GM19467 (cell line): ENCODE data around the gene TRPM2.

Source experiments
- ATAC-seq: cut with Tn5 transposase; IDR thresholded peaks from one replicate; pipeline ENCODE4 v1.9.1; 2021; ENCODE audit warnings: mild to moderate bottlenecking, moderate library complexity; ENCODE audit not compliant: unreplicated experiment

TRPM2 gene

DNA sequence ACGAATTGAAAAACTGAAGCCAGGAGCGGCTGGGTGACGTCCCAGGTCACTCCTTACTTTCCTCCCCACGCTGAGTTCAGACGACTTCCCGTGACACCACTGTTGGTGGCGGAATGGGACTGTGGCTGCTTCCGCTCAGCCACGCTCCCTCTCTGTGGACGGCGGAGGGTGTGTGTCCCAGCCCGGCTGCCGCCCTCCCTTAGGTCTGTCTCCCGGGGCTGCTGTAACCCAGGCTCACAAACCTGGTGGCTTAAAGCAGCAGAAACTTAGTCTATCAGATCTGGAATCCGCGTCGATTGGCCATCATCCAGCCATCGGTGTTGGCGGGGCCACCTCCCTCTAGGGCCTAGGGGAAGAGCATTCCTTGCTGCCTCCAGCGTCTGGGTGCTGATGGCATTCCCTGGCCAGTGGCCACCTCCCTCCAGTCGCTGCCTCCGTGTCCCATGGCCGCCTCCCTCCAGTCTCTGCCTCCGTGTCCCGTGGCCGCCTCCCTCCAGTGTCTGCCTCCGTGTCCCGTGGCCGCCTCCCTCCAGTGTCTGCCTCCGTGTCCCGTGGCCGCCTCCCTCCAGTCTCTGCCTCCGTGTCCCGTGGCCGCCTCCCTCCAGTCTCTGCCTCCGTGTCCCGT, 17.5 kb downstream of the TRPM2 start:
- ATAC-seq = no peak

GRCh38 chr21:44371596-44371995, 18.2 kb downstream of the TRPM2 start:
- no peak for ATAC-seq

DNA sequence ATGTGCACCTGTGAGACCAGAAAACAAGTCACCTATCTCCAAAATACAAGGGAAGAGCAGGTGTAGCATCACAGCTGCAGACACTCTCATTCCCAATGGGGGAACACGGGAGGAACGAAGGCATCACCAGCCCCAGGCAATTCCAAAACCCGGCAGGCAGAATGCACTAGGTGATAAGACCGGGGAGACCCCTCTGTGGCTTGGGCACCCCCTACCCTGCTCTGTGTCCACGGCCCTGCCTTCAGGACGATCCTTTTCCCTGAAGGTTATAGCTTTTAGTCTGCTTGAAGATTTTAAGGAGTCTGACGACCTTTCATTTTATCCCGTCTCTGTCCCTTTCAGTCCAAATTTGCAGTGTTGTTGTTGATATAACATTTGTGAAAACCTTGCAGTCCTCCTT, 19.2 kb downstream of the TRPM2 start:
- ATAC-seq = no peak

- ATAC-seq = no peak
Measured at GRCh38 chr21:44374601-44375280, 21.3 kb downstream of the TRPM2 start.

DNA sequence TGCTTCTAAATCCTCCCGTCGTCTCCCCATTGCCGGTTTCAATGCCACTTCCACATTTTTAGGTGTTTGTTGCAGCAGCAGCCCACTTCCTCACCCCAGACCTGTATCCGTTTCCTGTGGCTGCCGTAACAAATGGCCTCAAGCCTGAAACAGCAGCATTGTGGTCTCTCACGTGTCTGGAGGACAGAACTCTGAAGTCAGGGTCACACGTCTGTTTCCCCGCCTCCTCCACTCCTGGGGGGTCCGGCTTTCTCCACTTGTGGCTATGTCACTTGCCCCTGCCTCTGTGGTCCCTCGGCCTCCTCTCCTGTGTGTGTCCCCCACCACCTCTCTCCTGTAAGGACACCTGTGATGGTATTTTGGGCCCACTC, 21.8 kb downstream of the TRPM2 start:
- no peak for ATAC-seq

DNA sequence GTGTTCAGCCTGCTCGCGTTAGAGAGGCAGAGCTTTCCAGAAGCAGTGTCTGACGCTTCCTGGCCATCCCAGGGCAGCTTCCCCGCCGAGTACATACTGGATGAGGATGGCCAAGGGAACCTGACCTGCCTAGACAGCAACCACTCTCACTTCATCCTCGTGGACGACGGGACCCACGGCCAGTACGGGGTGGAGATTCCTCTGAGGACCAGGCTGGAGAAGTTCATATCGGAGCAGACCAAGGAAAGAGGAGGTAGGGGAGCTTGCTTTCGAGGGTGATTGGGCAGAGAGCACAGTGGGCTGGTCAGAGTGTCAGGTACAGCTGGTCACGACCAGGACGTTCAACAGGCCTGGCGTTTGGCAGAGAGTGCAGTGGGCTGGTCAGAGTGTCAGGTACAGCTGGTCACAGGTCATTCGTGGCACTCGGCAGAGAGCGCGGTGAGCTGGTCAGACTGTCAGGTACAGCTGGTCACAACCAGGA, 22.4 kb downstream of the TRPM2 start:
- ATAC-seq = no peak

GRCh38 chr21:44376606-44377005, 23.2 kb downstream of the TRPM2 start:
- no peak for ATAC-seq

DNA sequence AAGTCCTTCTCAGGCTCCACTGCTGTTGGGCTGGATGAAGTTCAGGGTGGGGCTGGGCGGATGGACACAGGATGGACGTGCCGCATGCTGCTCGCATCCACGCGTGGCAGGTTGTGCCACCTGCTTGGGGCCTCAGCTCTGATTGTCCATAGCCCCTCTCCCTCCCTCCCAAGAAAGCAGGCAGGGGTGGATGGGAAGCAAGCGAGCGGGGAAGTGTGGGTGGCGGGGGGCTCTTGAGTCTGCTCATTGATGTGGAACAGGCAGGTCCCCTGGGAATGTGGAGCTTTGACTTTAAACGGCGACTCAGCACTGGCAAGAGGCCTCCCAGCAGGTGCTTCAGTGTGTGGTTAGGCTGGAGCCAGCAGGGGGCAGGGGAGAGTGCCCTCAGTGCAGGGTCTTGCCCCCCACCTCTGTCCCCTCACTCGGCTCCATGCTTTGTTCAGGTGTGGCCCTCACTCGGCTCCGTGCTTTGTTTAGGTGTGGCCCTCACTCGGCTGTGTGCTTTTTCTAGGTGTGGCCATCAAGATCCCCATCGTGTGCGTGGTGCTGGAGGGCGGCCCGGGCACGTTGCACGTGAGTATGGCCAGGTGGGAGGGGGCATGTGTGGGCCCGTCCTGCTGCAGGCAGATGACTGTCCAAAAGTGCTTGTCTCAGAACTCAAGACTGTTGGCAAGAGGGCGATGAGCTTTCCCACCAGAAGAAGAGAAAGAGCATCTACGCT, 23.9 kb downstream of the TRPM2 start:
- no peak for ATAC-seq

DNA sequence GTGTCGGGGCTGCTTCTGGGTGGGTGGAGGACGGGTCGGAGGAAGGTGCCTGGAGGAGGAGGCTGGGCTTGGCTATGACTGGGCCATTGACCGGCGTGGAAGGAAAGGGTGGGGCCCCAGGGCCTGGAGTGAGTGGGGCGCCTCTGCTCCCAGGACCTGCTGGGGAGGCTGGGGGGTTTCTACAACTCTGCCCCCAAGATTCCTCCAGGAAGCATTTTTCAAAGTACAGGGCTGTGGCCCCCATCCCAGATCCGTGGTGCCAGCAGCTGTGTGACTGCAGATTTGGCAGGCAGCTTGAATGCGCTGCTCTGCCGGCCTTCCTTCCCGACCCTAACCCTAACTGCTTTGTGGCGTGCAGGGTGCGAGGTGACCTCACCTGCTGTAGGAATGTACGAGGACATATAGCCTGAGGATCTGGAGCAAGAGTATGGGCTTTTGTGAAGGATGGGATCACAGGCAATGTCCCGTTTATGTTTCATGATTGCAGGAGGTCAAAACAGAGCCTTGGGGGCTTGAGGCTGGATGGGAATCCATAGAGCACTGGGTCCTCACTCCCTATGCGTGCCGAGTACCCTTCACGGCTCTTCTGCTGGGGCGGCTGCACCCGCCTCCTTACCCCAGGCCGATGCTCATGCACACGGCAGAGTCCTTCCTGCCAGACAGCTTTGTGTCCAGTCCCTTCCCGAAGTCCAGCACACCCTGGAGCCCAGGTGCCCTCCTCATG, 24.7 kb downstream of the TRPM2 start:
- ATAC-seq = no peak

GRCh38 chr21:44378646-44379514, 25.5 kb downstream of the TRPM2 start:
- ATAC-seq = no peak

GRCh38 chr21:44379515-44379848, 26.1 kb downstream of the TRPM2 start:
- no peak for ATAC-seq

DNA sequence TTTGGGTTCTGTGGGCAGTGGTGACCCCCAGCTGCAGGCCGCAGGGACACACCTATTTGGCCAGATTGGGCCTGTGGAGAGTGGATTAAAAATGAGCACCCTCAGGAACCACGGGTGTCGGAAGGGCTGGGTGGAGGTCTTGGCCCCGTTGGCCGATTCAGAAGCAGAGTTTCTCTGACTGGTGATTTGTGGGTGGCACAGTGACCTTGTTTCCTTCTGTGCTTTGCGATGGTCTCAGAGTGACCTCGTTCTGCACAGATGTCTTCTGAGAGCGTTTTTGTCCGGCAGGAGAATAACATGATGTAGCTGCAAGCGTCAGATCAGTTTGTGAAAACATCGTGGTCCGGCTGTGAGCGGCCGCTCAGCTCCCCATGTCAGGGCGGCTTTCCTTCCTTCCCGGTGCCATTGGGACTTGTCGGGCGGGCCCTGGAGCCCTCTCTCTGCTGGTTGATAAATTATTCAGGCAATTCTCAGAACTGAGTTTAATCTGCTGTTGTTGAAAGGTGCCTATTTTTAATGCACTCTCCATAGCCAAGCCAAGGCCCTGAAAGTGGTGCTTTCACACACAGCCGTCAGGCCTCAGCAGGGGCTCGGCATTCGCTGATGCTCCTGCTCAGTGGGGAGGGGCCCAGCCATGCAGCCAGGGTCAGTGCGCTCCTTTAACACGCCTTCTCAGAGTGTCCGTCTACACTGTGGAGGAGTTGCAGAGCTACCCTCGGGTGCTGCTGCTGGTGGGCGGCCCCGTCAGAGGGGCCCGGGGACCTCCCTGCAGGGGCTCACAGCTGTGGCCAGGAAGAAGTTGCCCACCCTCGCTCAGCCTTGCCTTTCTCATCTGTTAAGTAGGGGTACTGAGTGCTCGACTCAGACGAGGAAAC, 26.8 kb downstream of the TRPM2 start:
- ATAC-seq = no peak

DNA sequence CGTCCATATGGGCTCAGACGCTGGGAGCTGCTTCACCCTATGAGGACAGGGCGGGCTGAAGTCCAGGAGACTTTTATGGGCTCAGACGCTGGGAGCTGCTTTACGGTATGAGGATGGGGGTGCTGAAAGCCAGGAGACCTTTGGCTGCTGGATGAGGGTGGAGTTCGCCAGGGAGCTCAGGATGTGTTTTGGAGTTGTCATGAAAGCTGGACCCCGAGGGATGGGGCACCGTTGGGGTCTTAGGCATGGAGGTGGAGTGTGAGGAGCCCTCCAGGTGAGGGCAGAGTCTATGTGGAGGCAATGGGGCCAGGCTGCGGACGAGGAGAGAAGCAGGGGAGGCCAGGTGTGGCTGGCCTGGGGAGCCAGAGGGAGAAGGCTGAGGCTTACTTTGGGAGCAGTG, 27.5 kb downstream of the TRPM2 start:
- no peak for ATAC-seq

DNA sequence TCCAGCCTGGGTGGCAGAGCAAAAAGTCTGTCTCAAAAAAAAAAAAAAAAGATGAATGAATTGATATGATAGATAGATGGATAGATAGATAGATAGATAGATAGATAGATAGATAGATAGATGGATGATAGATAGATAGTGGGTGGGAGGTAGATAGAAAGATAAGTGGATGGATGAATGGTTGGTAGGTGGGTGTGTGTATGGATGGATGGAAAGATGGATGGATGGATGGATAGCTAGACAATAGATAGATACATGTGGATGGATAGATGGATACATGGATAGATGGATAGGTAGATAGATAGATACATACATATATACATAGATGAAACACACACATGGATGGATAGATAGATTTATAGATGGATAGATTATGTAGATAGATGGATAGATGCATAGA, 28.5 kb downstream of the TRPM2 start:
- ATAC-seq = no peak

GRCh38 chr21:44382536-44382935, 29.1 kb downstream of the TRPM2 start:
- no peak for ATAC-seq

DNA sequence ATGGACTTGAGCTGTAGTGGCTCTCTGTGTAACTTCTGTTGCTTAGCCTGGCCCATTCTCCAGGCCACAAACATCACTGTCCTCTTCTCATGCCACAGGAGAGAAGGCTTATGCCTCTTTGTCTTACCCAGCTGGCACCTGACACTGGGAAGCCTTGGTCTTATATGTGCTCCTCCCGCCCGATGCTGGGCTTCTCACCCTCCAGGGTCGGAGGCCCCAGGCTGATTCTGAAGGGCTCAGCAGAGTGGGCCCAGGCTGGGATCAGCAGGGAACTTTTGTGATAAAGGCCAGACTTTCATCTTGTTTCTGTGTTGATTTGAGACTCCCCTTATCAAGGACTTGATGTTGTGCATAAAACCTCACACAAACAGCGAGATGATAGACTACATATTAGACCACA, 29.8 kb downstream of the TRPM2 start:
- ATAC-seq = no peak

DNA sequence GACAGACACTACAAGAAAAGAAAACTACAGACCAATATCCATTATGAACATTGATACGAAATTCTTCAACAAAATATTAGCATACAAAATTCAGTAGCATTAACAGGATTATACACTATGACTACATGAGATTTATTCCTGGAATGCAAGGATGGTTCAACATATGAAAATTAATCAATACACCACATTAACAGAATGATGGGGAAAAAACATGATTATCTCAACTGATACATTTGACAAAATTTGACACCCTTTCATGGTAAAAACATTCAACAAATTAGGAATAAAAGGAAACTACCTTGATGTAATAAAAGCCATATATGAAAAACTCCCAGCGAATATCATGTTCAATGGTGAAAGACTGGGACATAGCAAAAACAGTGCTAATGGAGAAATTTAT, 31.5 kb downstream of the TRPM2 start:
- no peak for ATAC-seq

DNA sequence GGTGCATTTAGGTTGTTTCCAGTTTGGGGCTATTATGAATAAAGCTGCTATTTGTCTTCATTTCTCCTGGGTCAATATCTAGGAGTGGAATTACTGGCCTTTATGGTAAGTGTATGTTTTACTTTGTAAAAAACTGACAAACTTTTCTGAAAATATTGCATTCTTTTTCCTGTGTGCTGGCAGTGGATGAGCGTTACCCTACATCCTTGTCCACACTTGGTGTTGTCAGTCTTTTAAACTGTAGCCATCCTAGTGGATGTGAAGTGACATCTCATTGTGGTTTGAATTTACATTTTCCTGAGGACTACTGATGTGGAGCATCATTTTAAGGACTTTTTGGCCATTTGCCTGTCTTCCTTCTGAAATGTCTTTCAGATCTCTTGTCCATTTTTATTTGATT, 35.9 kb downstream of the TRPM2 start:
- ATAC-seq = no peak

- ATAC-seq = no peak
Measured at GRCh38 chr21:44390886-44391285, 37.5 kb downstream of the TRPM2 start.
